Measurements from ENCODE around the gene CNTLN. TPM values are rescaled to one million over a fixed set of nuclear protein-coding genes. Genes with fewer than 3 reads are reported as not detected.
"Not testable (repeated sequence)": the region's sequence is repeated elsewhere in the genome, so short reads cannot be mapped to it uniquely, and the experiment has no call there.

Gene CNTLN
- total and polyA plus RNA-seq, 2 of the 8 experiments (the other 6 are each of a cell fraction or from before 2014, with no cell fraction given), result 4.8 to 10.8 TPM

- H3K27ac ChIP-seq (ENCODE audit: low read depth, low read length); H4K91ac ChIP-seq (replicated peaks; ENCODE audit: insufficient read length, low read length); H3K36me3 ChIP-seq (ENCODE audit: control insufficient read depth in 2 of 4, insufficient read depth in 4 of 4, low read length in 3 of 4); H3K79me1 ChIP-seq (ENCODE audit: low read depth, low read length); H3K9me3 ChIP-seq (ENCODE audit: insufficient read depth in 2 of 2, low read depth in 1 of 2, low read length in 1 of 2); H2AK5ac ChIP-seq (ENCODE audit: low read depth, low read length); H2BK20ac ChIP-seq (ENCODE audit: low read length); FAIRE-seq; H3K56ac ChIP-seq (replicated peaks; ENCODE audit: insufficient read length, low read depth, low read length); H4K5ac ChIP-seq (ENCODE audit: insufficient read length, low read depth, low read length); H3K18ac ChIP-seq (ENCODE audit: extremely low read depth, low read length); H3K79me2 ChIP-seq (ENCODE audit: control insufficient read depth in 1 of 2, insufficient read depth in 2 of 2, low read length in 2 of 2); H2AFZ ChIP-seq (ENCODE audit: low read length); H4K8ac ChIP-seq (ENCODE audit: extremely low read depth, insufficient read depth, low read length); H2BK120ac ChIP-seq (replicated peaks; ENCODE audit: low read depth, low read length); H2BK12ac ChIP-seq (ENCODE audit: low read depth, low read length); H3K4ac ChIP-seq (replicated peaks; ENCODE audit: insufficient read length, low read depth, low read length); H2BK15ac ChIP-seq (ENCODE audit: low read length); H3K9ac ChIP-seq (replicated peaks in 1 of 4; ENCODE audit: extremely low read depth in 1 of 4, low read depth in 3 of 4, low read length in 3 of 4); H3K14ac ChIP-seq (ENCODE audit: insufficient read length); H3K23me2 ChIP-seq (ENCODE audit: low read depth, low read length); POLR2A ChIA-PET (ENCODE audit: partially characterized antibody); H3K23ac ChIP-seq (ENCODE audit: insufficient read length); H2BK5ac ChIP-seq (ENCODE audit: low read depth, low read length); H4K20me1 ChIP-seq (replicated peaks in 1 of 2; ENCODE audit: control insufficient read depth in 1 of 2, insufficient read depth in 2 of 2, low read length in 2 of 2); H3K27me3 ChIP-seq (replicated peaks in 1 of 4; ENCODE audit: control insufficient read depth in 3 of 4, extremely low read depth in 1 of 4, insufficient read depth in 3 of 4, low read length in 3 of 4): not testable (repeated sequence)
- H3K4me3 ChIP-seq (ENCODE audit: extremely low read depth in 1 of 4, insufficient read depth in 2 of 4, low read depth in 3 of 4, low read length in 4 of 4), result peak overlapping the region in 1 of 4 experiments; percentile 38; a peak in 1 of 8 replicates
- CTCF ChIA-PET (ENCODE audit: partially characterized antibody), result interaction anchor here (1.0 to 2.3 kb wide), 2 partner anchors 129 to 281 kb away, joined by 3 to 6 read pairs; no protein-coding TSS in a partner anchor
- peak in 1 of 2 experiments; percentile 49 for DNase-seq (ENCODE audit: low read depth in 1 of 2, low spot score in 2 of 2)
- peak overlapping the region; percentile 32 to 43; a peak in 3 of 4 replicates for H3K4me2 ChIP-seq (ENCODE audit: insufficient read depth in 1 of 2, low read depth in 2 of 2, low read length in 2 of 2)
- H3K4me1 ChIP-seq (replicated peaks in 1 of 4; ENCODE audit: control insufficient read depth in 3 of 4, insufficient read depth in 4 of 4, low read length in 3 of 4), result peaks cover 3 to 21% (median 16%) of the 10 kb centered on the region in 4 experiments; a peak in 6 of 7 replicates
- TF ChIP-seq SIN3A (conservative IDR thresholded peaks at IDR 0.05 in 1 of 2, IDR thresholded peaks at IDR 0.05 in 1 of 2; ENCODE audit: low read depth in 1 of 2, low read length in 2 of 2), result 0 out of 4 replicates have a peak, but pooled peaks of 1 of the 2 experiments have one; percentile 52
- TF ChIP-seq SRF (IDR thresholded peaks at IDR 0.05; ENCODE audit: low read depth, low read length), result peak; percentile 83
- TF ChIP-seq CEBPB (IDR thresholded peaks at IDR 0.05; ENCODE audit: low read depth, low read length), result peak; percentile 54; the same call in 1 of the 2 replicates
- peak; percentile 68 for TF ChIP-seq YY1 (IDR thresholded peaks at IDR 0.05; ENCODE audit: low read depth, low read length)
- 0 out of 2 replicates have a peak, but pooled peaks have one; percentile 18 for TF ChIP-seq TAF1 (IDR thresholded peaks at IDR 0.05; ENCODE audit: low read depth, low read length)
- 41% methylated on average over 7 of the region's 7 CpGs; no CpG with 5 or more reads in 1 of the 2 experiments for WGBS, 2 experiments (ENCODE audit: extremely low coverage in 1 of 2, insufficient coverage in 1 of 2, insufficient read length in 1 of 2, insufficient replicate concordance in 2 of 2, low coverage in 1 of 2, low lambda C conversion rate in 2 of 2, missing lambda C conversion rate in 1 of 2)
These were observed 262.4 kb downstream of the CNTLN start for GRCh38 chr9:17397166-17397728.
